ENCODE measurements around the gene OR2T10.
"Not testable (repeated sequence)": the region's sequence is repeated elsewhere in the genome, so short reads cannot be mapped to it uniquely, and the experiment has no call there.

OR2T10 gene

DNA sequence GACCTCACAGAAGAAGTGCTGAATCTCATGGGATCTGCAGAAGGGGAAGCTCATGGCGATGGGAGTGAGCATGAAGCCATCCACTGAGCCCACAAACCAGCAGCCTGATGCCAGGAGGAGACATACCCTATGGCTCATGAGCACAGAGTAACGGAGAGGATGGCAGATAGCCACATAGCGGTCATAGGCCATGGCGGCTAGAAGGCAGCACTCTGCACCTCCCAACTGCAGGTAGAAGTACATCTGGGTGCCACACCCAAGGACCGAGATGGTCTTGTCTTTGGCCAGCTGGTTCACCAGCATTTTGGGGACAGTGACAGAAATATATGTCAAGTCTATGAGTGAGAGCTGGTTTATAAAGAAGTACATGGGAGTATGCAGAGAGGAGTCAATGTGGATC is 4.3 kb downstream of the OR2T10 start:
- DNase-seq (ENCODE audit: low read depth) = no peak

- DNase-seq (ENCODE audit: low read depth) = no peak
Measured at GRCh38 chr1:248592655-248593054, 4.8 kb downstream of the OR2T10 start.

- DNase-seq (ENCODE audit: low read depth) = no peak
Measured at GRCh38 chr1:248590055-248590454, 7.4 kb downstream of the OR2T10 start.

- no peak for DNase-seq (ENCODE audit: low read depth)
Measured at GRCh38 chr1:248589334-248589733, 8.2 kb downstream of the OR2T10 start.

DNA sequence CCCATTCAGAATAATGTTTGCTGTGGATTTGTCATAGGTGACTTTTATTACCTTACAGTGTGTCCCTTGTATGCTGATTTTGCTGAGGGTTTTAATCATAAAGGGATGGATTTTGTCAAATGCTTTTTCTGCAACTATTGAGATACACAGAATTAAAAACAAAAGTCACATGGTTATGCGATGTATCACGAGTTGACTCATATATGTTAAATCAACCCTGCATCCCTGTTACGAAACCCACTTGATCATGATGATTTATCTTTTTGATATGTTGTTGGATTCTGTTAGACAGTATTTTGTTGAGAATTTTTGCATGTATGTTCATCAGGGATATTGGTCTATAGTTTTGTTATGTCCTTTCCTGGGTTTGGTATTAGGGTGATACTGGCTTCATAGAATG is 12.2 kb downstream of the OR2T10 start:
- DNase-seq (ENCODE audit: low read depth) = no peak

DNA sequence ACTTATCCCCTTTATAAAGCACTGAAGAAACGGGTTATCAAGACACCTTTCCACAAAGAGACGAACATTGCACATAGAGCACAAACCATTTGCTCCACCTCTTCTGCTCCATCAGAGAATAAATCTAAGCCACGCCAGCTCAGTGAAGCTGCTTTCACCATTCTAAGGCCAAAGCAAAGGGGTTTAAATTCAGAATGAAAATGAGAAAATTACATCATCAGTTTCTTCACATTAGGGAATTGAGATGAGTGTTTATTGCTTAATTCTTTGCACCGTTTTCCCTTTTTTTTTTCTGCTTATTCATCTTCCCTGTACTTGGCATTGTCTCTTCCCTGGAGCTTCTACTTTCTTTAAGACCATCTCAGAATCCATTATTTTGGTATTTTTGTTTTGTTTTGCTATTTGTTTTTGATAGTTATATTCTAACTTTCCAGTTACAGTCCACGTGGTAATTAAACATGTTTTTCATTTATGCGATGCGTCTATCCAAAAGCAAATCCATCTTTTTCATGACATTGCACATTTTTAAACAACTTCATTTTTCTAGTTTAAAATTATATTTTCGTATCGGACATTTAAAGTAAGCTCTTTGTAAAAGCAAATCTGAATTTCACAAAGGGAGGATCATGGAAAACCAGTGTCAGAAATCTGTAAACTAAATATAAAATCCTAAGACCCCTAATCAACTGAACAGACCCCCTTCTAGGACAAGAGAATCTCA is 21.1 kb downstream of the OR2T10 start:
- DNase-seq (ENCODE audit: low read depth) = no peak

- not testable (repeated sequence) for DNase-seq (ENCODE audit: low read depth)
Measured at GRCh38 chr1:248574657-248575056, 22.8 kb downstream of the OR2T10 start, which contains the start of gene OR2T34. Gene OR2T34 (minus strand): TSS chr1:248574757. CDS start chr1:248574757, 0 bp downstream.

GRCh38 chr1:248573856-248574255 is 23.6 kb downstream of the OR2T10 start:
- not testable (repeated sequence) for DNase-seq (ENCODE audit: low read depth)

- DNase-seq (ENCODE audit: low read depth) = not testable (repeated sequence)
Measured at GRCh38 chr1:248572049-248572448, 25.5 kb downstream of the OR2T10 start.

DNA sequence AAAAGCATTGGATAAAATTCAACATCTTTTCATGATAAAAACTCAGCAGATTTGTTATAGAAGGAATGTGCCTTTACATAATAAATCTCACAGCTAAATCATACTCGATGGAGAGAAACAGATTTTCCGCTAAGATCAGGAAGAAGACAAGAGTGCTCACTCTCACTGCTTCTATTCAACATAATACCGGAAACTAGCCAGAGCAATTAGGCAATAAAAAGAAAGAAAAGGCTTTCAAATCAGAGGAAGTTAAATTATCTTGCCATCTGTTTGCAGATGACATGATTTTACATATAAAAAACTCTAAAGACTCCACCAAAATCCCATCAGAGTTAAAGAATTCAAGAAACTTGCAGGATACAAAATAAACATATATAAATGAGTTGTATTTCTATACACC is 26.7 kb downstream of the OR2T10 start:
- not testable (repeated sequence) for DNase-seq (ENCODE audit: low read depth)

DNA sequence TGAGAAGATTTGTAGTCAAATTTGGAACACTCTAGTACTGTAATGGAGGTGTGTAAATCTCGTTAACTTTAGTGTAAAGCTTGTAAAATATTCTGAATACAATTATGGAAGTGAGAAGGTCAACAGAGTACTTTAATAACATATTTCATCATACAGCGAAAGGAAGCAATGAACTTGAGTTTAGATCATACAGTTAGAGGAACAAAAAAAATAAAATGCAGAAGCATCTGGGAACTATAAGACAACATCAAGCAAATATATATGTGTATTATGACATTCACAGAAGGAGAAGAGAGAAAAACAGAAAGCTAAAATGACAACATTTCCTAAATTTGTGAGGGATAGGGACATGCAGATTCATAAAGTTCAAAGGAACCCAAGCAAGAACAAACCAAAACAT is 28.5 kb downstream of the OR2T10 start:
- not testable (repeated sequence) for DNase-seq (ENCODE audit: low read depth)

DNA sequence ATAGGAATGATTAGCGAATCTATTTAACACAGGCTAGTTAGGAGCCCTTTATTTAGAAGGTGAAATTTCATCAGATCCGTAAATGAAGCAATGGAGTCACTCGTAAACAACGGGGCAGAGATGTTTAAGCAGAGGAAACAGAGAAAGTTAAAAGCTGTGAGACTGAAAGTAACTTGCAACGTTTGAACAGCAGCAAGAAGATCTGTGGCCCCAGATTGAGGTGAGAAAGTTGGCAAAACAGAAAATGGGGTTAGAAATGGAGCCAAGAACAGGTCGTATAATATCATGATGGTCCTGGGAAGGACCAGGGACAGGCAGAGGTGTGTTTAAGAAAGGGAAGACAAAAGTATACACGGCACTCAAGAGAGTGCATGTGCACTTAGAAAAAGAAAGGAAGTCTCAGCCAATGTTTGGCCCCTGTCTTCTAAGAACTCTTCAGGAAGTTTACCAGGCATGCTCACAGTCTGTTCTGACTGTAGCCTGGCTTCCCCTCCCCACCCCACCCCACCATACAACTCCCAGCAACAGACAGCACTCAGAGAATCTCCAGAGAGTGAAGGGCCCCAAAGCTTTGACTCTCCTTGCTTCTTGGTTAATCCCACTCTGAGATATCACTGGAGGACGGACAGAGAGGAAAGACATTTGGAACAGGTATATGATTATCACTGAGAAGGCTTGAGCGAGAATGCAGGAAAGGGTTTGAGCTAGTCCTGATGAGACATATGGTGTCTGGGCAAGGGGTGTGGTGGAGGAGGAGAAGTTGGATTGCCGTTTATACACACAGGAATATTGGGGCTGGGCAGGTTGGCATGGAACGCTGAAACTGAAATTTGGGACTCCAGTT is 31.7 kb downstream of the OR2T10 start:
- not testable (repeated sequence) for DNase-seq (ENCODE audit: low read depth)

- DNase-seq (ENCODE audit: low read depth) = not testable (repeated sequence)
Measured at GRCh38 chr1:248562672-248563071, 34.8 kb downstream of the OR2T10 start, which contains the start of gene OR2T29. Gene OR2T29 (minus strand): TSS chr1:248562772. CDS start chr1:248559491, 3,281 bp downstream.

DNA sequence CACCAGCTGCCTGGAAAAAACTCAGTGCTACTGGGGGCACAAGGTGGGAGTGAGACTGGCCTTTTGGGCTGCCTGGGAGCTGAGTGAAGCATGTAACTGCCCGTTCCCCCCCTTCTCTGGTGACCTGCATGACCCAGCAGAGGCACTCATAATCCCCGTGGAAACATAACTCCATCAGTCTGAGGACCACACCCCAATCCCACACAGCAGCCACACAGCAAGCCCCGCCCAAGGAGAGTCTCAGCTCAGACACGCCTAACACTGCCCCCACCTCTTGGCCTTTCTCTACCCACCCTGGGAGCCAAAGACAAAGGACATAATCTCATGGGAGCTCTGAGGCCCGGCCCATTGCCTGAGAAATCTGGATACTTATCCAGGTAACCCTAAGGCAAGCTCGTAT is 46.5 kb downstream of the OR2T10 start:
- not testable (repeated sequence) for DNase-seq (ENCODE audit: low read depth)

DNA sequence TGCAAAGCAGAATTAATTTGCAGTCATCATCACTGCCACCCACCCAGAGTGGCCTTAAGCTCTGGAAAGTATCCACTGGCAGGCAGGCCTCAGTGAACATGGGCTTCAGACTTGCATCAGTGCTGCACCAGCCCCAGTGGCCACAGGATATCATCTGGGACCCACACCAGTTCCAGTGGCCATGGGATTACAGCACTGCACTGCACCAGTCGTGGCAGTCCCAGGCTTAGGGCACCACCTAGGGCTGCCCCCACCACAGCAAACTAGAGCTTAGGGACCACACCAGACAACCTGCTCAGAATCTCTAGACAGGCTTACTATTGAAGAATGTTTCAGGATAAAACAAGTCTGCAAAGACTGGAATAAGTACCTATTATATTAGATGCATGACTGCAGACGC is 50.1 kb downstream of the OR2T10 start:
- not testable (repeated sequence) for DNase-seq (ENCODE audit: low read depth)
